SK-N-SH (cell line): ENCODE data around the gene XXYLT1. TPM values are rescaled to one million over a fixed set of nuclear protein-coding genes. Genes with fewer than 3 reads are reported as not detected.

ENCODE experiments used
- CTCF ChIA-PET: fragments of 300-600, 350-600 bp; formaldehyde crosslinking; extraction: SDS; loops from one replicate; lab custom pipeline; 2021; lab: Yijun Ruan, JAX
- POLR2A ChIA-PET: fragments of 350-600 bp; sonication (Branson Sonifier 250); formaldehyde crosslinking; extraction: SDS; loops from one replicate; lab custom pipeline; 2020; ENCODE audit warnings: antibody characterized with exemption, inconsistent platforms; lab: Yijun Ruan, JAX
- DNase-seq: peaks from one replicate; pipeline ENCODE4 v3.0.0; 2012
- H2AFZ ChIP-seq: fragments of 200-600 bp; sonication (generic); 2 replicates; pipeline ENCODE4 v1.8.1; 2016; ENCODE audit warnings: antibody characterized with exemption, mild to moderate bottlenecking, low read depth
- H3F3A ChIP-seq: fragments of 200-600 bp; sonication (generic); replicated peaks from 2 replicates; pipeline ENCODE3; 2016; ENCODE audit warnings: antibody characterized with exemption, mild to moderate bottlenecking; ENCODE audit not compliant: insufficient read depth
- H3K27ac ChIP-seq, 2 experiments: fragments of 200-500 bp in 1 of 2; fragments of 200-600 bp in 1 of 2; sonication (Bioruptor generic) in 1 of 2; sonication (generic), shearing (Covaris generic) in 1 of 2; 2 replicates each; pipeline versions ENCODE4 v1.5.1 to v1.6.1; 2014 to 2016; ENCODE audit warnings: low read depth in 2 of 2, inconsistent platforms in 1 of 2, low read length in 1 of 2, mild to moderate bottlenecking in 1 of 2, mixed read lengths in 1 of 2
- H3K27me3 ChIP-seq: fragments of 200-600 bp; sonication (generic), shearing (Covaris generic); 2 replicates; pipeline ENCODE4 v1.6.1; 2016; ENCODE audit warnings: mixed run types; ENCODE audit not compliant: insufficient read depth
- H3K36me3 ChIP-seq, 2 experiments: fragments of 200-500 bp in 1 of 2; fragments of 200-600 bp in 1 of 2; sonication (Bioruptor generic) in 1 of 2; sonication (generic) in 1 of 2; replicated peaks in 1 of 2; 2 replicates each; pipeline versions ENCODE3 to v1.5.1; 2014 to 2016; ENCODE audit warnings: low read length in 1 of 2, mild to moderate bottlenecking in 1 of 2; ENCODE audit not compliant: insufficient read depth in 2 of 2, control insufficient read depth in 1 of 2
- H3K4me1 ChIP-seq, 2 experiments: fragments of 200-500 bp in 1 of 2; fragments of 200-600 bp in 1 of 2; sonication (Bioruptor generic) in 1 of 2; sonication (generic), shearing (Covaris generic) in 1 of 2; 2 replicates each; pipeline versions ENCODE4 v1.5.1 to v1.6.1; 2014 to 2016; ENCODE audit warnings: low read depth in 1 of 2, low read length in 1 of 2, mixed run types in 1 of 2; ENCODE audit not compliant: insufficient read depth in 2 of 2, control insufficient read depth in 1 of 2
- H3K4me2 ChIP-seq: fragments of 200-600 bp; sonication (generic), shearing (Covaris generic); 2 replicates; pipeline ENCODE4 v1.6.1; 2017; ENCODE audit warnings: mixed run types
- H3K4me3 ChIP-seq, 2 experiments: fragments of 200-500 bp in 1 of 2; fragments of 200-600 bp in 1 of 2; sonication (Bioruptor generic) in 1 of 2; sonication (generic), shearing (Covaris generic) in 1 of 2; 2 replicates each; pipeline versions ENCODE4 v1.5.1 to v1.8.1; 2014 to 2016; ENCODE audit warnings: low read depth in 2 of 2, inconsistent platforms in 1 of 2, low read length in 1 of 2, mild to moderate bottlenecking in 1 of 2, mixed read lengths in 1 of 2, moderate library complexity in 1 of 2
- H3K79me2 ChIP-seq: fragments of 200-600 bp; sonication (generic); 2 replicates; pipeline ENCODE4 v1.8.1; 2017; ENCODE audit warnings: mild to moderate bottlenecking; ENCODE audit not compliant: insufficient read depth
- H3K9ac ChIP-seq: fragments of 200-600 bp; sonication (generic); 2 replicates; pipeline ENCODE4 v1.6.1; 2017; ENCODE audit warnings: mixed run types
- H3K9me2 ChIP-seq: fragments of 200-600 bp; sonication (generic); 2 replicates; pipeline ENCODE4 v1.6.1; 2017; ENCODE audit warnings: mixed run types
- H3K9me3 ChIP-seq: fragments of 200-600 bp; sonication (generic); 2 replicates; pipeline ENCODE4 v1.6.1; 2017; ENCODE audit warnings: mixed run types, mild to moderate bottlenecking, moderate library complexity
- H4K20me1 ChIP-seq: fragments of 200-600 bp; sonication (generic); 2 replicates; pipeline ENCODE4 v1.6.1; 2017; ENCODE audit warnings: mild to moderate bottlenecking, mixed run types; ENCODE audit not compliant: insufficient read depth
- CHD2 ChIP-seq: fragments of 150-350 bp; IDR thresholded peaks from 2 replicates; pipeline ENCODE4 v1.6.1; 2018; ENCODE audit warnings: low read length; ENCODE audit not compliant: partially characterized antibody
- CTCF ChIP-seq: fragments of 200-600 bp; sonication (generic); IDR thresholded peaks from 2 replicates; pipeline ENCODE4 v1.6.1; 2017; ENCODE audit warnings: antibody characterized with exemption, mild to moderate bottlenecking, moderate library complexity
- ELF1 ChIP-seq: IDR thresholded peaks from 2 replicates; pipeline ENCODE4 v1.4.0; 2012
- FOSL2 ChIP-seq: IDR thresholded peaks from 2 replicates; pipeline ENCODE4 v1.4.0; 2012; ENCODE audit warnings: low read depth, mild to moderate bottlenecking, moderate library complexity, borderline replicate concordance
- FOXJ3 ChIP-seq: sonication (generic); formaldehyde crosslinking; IDR thresholded peaks from 2 replicates; pipeline ENCODE4 v1.5.1; 2020; ENCODE audit warnings: mild to moderate bottlenecking, missing genetic modification reagents
- FOXM1 ChIP-seq: IDR thresholded peaks from 2 replicates; pipeline ENCODE4 v1.4.0; 2012; ENCODE audit warnings: low read depth, mild to moderate bottlenecking
- GABPA ChIP-seq: IDR thresholded peaks from 2 replicates; pipeline ENCODE4 v1.4.0; 2012; ENCODE audit warnings: low read depth, mild to moderate bottlenecking
- IRF3 ChIP-seq: fragments of 150-350 bp; IDR thresholded peaks from 2 replicates; pipeline ENCODE4 v1.6.1; 2016; ENCODE audit warnings: mild to moderate bottlenecking, low read depth, low read length
- JUND ChIP-seq: IDR thresholded peaks from 2 replicates; pipeline ENCODE4 v1.4.0; 2012
- MAX ChIP-seq: IDR thresholded peaks from 2 replicates; pipeline ENCODE4 v1.4.0; 2012; ENCODE audit warnings: low read depth
- MEF2A ChIP-seq: IDR thresholded peaks from 2 replicates; pipeline ENCODE4 v1.4.0; 2012; ENCODE audit warnings: low read depth, borderline replicate concordance
- NRF1 ChIP-seq: IDR thresholded peaks from 2 replicates; pipeline ENCODE4 v1.6.1; 2012; ENCODE audit warnings: low read depth, mild to moderate bottlenecking, low read length
- RAD21 ChIP-seq: IDR thresholded peaks from 2 replicates; pipeline ENCODE4 v1.6.1; 2012; ENCODE audit warnings: mild to moderate bottlenecking, low read length
- SIN3A ChIP-seq: IDR thresholded peaks from 2 replicates; pipeline ENCODE4 v1.6.1; 2012; ENCODE audit warnings: low read depth, mild to moderate bottlenecking, low read length, moderate library complexity, borderline replicate concordance
- USF1 ChIP-seq: IDR thresholded peaks from 2 replicates; pipeline ENCODE4 v1.4.0; 2012; ENCODE audit warnings: low read depth, borderline replicate concordance
- ZBTB33 ChIP-seq: IDR thresholded peaks from 2 replicates; pipeline ENCODE4 v1.4.0; 2012; ENCODE audit warnings: low read depth, borderline replicate concordance
- WGBS: methylation state at CpG from one replicate; pipeline ENCODE4 v1.1.6; 2017; ENCODE audit warnings: low lambda C conversion rate; 5-methylcytosine and 5-hydroxymethylcytosine counted together
- polyA plus RNA-seq, 3 experiments: library from polyadenylated mRNA; depleted of rRNA; stranded (reverse); fragments of >200 nt; gene quantifications; 2 replicates each; pipeline ENCODE4 v1.2.3, GENCODE V29; 2012

The XXYLT1 gene
- polyA plus RNA-seq, 1 of the 3 experiments (the other 2 are of a cell fraction) = 22.6 TPM

DNA sequence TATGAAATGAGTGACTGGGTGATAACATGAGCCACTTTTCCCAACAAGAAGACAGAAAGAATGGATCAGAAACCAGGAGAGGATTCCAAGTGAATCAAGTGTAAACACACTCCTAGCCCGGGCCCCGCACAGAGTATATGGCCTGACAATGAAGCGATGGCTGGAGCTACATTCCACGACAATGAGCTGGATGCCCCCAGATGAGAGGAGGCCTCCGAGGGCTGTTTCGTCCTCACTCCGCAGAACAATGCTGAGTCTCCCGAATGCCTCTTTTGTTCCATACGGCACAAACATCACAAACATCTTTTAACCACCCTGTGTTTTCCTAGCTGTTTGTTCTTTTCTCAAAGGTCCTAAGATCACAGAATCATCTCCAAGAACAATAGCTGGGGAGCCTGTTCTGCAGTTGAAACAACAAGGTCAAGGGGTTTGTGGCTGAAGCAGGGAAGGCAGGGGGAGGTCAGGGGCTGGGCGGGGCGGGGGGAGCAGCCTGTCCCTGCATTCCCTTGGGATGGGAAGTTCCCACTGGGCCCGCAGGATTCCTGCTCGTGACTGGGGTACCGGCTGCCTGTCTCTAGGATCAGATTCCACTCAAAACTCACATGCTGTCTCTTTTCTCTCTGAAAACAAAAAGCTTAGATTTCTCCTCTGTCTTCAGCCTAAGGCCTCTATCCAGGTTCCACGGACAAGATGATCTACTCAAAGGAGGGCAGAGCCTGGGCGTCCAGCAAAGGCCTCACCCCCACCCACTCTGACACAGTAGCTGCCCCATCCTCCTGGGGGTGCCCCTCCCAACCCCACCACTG is 151.3 kb downstream of the XXYLT1 start:
- H3K27me3 ChIP-seq = no peaks in the 10 kb centered on the region
- peak overlapping the region in 1 of 2 experiments; percentile 79; a peak in 2 of 4 replicates for H3K27ac ChIP-seq
- no peaks in the 10 kb centered on the region for H4K20me1 ChIP-seq
- DNase-seq = no peak
- TF ChIP-seq MAX = 0 out of 2 replicates have a peak, but pooled peaks have one; percentile 11
- no peak for TF ChIP-seq CTCF
- H3K79me2 ChIP-seq = no peaks in the 10 kb centered on the region
- WGBS = 62% methylated on average over 16 of the region's 16 CpGs
- H3K4me1 ChIP-seq = peaks cover 5 to 25% of the 10 kb centered on the region in 2 experiments; a peak in 1 of 4 replicates
- POLR2A ChIA-PET = no interaction called here
- CTCF ChIA-PET = interaction anchor here (0.9 to 8.5 kb wide), 5 partner anchors 14 to 437 kb away, joined by 3 to 41 read pairs (median 4); partner anchors contain the start of gene XXYLT1
- H3K4me2 ChIP-seq = peak overlapping the region; percentile 39; the same call in 1 of the 2 replicates
- no peaks in the 10 kb centered on the region for H3F3A ChIP-seq
- no peak overlapping the region for H3K4me3 ChIP-seq
- H3K9ac ChIP-seq = peak overlapping the region; percentile 48; the same call in 1 of the 2 replicates
- H3K9me3 ChIP-seq = no peaks in the 10 kb centered on the region
- no peak overlapping the region for H2AFZ ChIP-seq
- no peaks in the 10 kb centered on the region for H3K9me2 ChIP-seq
- no peaks in the 10 kb centered on the region for H3K36me3 ChIP-seq

DNA sequence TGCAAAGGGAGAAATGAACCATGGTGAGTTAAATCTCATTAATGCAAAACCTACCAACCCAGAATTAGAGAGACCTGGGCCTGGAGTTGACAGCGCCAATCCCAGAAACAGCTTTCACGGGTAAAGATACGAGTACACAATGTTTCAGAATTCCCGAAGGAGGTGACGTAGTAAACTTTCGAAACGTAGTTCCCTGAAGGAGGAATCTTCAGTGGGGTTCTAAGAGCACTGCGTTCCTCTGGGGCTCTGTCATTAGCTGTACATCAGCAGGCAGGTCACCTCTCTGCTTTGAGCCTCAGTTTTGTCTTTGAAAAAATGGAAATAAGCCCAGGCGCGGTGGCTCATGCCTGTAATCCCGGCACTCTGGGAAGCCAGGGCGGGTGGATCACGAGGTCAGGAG is 152.3 kb downstream of the XXYLT1 start:
- H3K9me2 ChIP-seq = no peaks in the 10 kb centered on the region
- no peak overlapping the region for H2AFZ ChIP-seq
- no peaks in the 10 kb centered on the region for H3K27me3 ChIP-seq
- no peaks in the 10 kb centered on the region for H3F3A ChIP-seq
- no peak overlapping the region for H3K4me2 ChIP-seq
- no peak overlapping the region for H3K27ac ChIP-seq
- no peaks in the 10 kb centered on the region for H3K9me3 ChIP-seq
- ChIA-PET POLR2A (no interaction called here), CTCF (interaction anchor here (1.1 to 8.5 kb wide), 4 partner anchors 13 to 436 kb away, joined by 3 to 41 read pairs (median 12); no protein-coding TSS in a partner anchor)
- no peaks in the 10 kb centered on the region for H3K79me2 ChIP-seq
- H3K9ac ChIP-seq = no peak overlapping the region
- H3K36me3 ChIP-seq = no peaks in the 10 kb centered on the region
- whole genome bisulfite sequencing = 90% methylated on average over 13 of the region's 13 CpGs
- H4K20me1 ChIP-seq = no peaks in the 10 kb centered on the region
- H3K4me1 ChIP-seq = peaks cover 5 to 16% of the 10 kb centered on the region in 2 experiments; a peak in 1 of 4 replicates
- no peak overlapping the region for H3K4me3 ChIP-seq
- no peak for DNase-seq
- TF ChIP-seq MAX (no peak), JUND (no peak), ELF1 (no peak), USF1 (no peak), FOXM1 (no peak), CHD2 (no peak), FOSL2 (no peak), IRF3 (no peak), SIN3A (no peak), GABPA (no peak), NRF1 (no peak), MEF2A (no peak), CTCF (no peak), RAD21 (no peak), ZBTB33 (no peak), FOXJ3 (no peak)
